CD4-positive, alpha-beta T cell treated with Interleukin-1 beta for 1 hour (primary cell): ENCODE data around the gene PDE3B.
"Not testable (repeated sequence)": the region's sequence is repeated elsewhere in the genome, so short reads cannot be mapped to it uniquely, and the experiment has no call there.

Source experiments
- DNase-seq, 2 donors: peaks; one replicate each; pipeline ENCODE4 v3.0.0-alpha.2; 2020 to 2022

Gene PDE3B

GRCh38 chr11:14643697-14644225 is at the start of gene PDE3B:
Gene PDE3B (plus strand): TSS chr11:14643804. CDS start chr11:14644076, 272 bp downstream.
- peak; percentile 80 for DNase-seq

GRCh38 chr11:14595261-14595660 is 48.3 kb upstream of the PDE3B start:
- DNase-seq, result not testable (repeated sequence)

- DNase-seq, result no peak
These were observed 35.9 kb upstream of the PDE3B start for GRCh38 chr11:14607713-14608112.

GRCh38 chr11:14609902-14610301 is 33.7 kb upstream of the PDE3B start:
- no peak for DNase-seq

- DNase-seq, result no peak
These were observed 31.7 kb upstream of the PDE3B start for GRCh38 chr11:14611939-14612338.

- no peak for DNase-seq
These were observed 30.9 kb upstream of the PDE3B start for GRCh38 chr11:14612694-14613093.

GRCh38 chr11:14614091-14614622 is 29.4 kb upstream of the PDE3B start:
- no peak for DNase-seq

- DNase-seq, result no peak
These were observed 26.2 kb upstream of the PDE3B start for GRCh38 chr11:14617241-14618027.

GRCh38 chr11:14618060-14618459 is 25.5 kb upstream of the PDE3B start:
- DNase-seq, result no peak

GRCh38 chr11:14619603-14620531 is 23.7 kb upstream of the PDE3B start:
- DNase-seq, result no peak

GRCh38 chr11:14622223-14622954 is 21.2 kb upstream of the PDE3B start:
- DNase-seq, result no peak

GRCh38 chr11:14623036-14623435 is 20.6 kb upstream of the PDE3B start:
- peak in 1 of 2 donors; percentile 43 for DNase-seq

GRCh38 chr11:14625586-14626205 is 17.9 kb upstream of the PDE3B start:
- DNase-seq, result no peak

- no peak for DNase-seq
These were observed 17.0 kb upstream of the PDE3B start for GRCh38 chr11:14626650-14627049.

GRCh38 chr11:14633506-14634224 is 9.9 kb upstream of the PDE3B start:
- DNase-seq, result peak; percentile 56 to 60

GRCh38 chr11:14634813-14635212 is 8.8 kb upstream of the PDE3B start:
- DNase-seq, result no peak

GRCh38 chr11:14635546-14635945 is 8.1 kb upstream of the PDE3B start:
- peak in 1 of 2 donors; percentile 16 for DNase-seq

- DNase-seq, result peak in 1 of 2 donors; percentile 29
These were observed 7.5 kb upstream of the PDE3B start for GRCh38 chr11:14636119-14636518.

- no peak for DNase-seq
These were observed 5.7 kb upstream of the PDE3B start for GRCh38 chr11:14637868-14638409.

GRCh38 chr11:14638561-14638960 is 5.0 kb upstream of the PDE3B start:
- peak in 1 of 2 donors; percentile 37 for DNase-seq

GRCh38 chr11:14641801-14642200 is 1.8 kb upstream of the PDE3B start:
- DNase-seq, result no peak
